CD1c-positive myeloid dendritic cell (primary cell): Measurements from ENCODE around the gene RILPL1.
"Not testable (repeated sequence)": the region's sequence is repeated elsewhere in the genome, so short reads cannot be mapped to it uniquely, and the experiment has no call there.

ENCODE experiments used
- DNase-seq: peaks from one replicate; pipeline ENCODE4 v3.0.0-alpha.2; 2016; ENCODE audit errors: extremely low spot score

Gene RILPL1

DNA sequence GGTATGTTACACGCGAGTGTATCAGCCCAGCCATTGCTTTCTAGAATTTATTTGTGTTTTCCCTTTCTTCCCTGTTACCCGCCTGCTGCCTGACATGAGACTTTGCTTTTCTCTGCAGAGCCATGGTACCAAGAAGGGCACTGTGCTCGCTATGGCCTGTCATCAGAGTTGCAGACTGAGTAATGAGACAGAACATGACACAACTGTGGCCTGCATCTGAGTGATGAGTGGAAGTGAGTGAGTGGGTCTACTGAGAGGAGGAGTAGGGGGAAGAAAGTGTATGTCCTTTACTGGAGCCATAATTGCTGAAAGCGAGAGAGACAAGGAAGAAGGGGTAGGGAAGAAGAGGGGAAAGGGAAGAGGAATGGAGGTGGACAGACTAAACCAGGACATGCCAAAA, 2.9 kb downstream of the RILPL1 start:
- no peak for DNase-seq

DNA sequence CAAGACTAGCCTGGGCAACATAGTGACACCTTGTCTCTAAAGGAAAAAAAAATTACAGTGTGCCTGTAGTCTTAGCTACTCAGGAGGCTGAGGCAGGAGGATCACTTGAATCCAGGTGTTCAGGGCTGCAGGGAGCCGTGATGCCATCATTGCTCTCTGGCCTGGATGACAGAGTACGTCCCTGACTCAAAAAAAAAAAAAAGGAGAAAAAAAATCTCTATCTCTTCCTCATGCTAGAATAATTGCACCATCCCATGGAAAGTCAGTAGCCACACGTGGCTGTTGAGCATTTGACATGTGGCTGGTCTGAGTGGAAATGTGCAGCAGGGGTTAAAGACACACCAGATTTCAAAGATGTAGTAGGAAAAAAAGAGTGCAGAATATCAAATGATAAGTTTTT, 3.8 kb downstream of the RILPL1 start:
- DNase-seq: peak; percentile 6

DNA sequence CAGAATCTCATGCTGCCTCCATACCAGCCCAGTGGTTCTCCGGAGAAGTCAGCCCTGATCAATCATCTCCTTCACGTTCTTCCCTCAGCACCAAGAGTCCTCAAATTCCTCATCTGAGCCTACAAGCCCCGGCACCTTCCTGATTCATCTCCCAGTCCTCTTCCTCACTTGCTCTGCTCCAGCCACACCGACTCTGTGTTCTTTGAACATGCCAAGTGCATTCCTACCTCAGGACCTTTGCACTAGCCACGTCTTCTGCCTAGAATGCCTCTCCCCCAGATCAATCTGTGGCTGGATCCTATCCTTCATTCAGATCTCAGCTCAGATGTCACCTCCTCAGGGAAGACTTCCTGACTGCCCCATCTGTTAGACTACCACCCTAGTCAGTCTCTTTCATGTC, 4.7 kb downstream of the RILPL1 start:
- no peak for DNase-seq

DNA sequence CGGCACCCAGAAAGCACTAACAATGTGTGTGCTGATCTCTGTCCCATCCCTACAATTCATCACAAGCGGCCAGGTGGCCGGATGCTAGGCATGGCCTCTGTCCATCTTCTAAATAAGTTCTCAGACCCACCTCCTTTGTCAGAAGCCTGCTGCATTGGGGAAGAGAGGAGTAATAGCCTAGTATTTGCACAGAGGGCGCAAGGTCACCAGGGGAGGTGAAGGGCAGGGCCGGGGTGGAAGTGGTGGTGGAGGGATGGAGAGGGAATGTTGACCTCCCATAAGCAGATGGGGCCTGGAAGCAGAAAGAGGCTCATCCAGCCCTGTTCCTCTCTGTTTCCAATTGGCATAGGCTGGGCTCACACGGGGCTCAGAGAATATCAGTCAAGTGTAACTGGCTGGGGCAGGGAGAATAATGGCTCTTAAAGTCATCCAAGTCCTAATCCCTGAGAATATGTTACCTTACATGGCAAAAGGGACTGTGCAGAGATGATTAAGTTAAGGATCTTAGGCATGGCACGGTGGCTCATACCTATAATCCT, 6.9 kb downstream of the RILPL1 start:
- no peak for DNase-seq

DNA sequence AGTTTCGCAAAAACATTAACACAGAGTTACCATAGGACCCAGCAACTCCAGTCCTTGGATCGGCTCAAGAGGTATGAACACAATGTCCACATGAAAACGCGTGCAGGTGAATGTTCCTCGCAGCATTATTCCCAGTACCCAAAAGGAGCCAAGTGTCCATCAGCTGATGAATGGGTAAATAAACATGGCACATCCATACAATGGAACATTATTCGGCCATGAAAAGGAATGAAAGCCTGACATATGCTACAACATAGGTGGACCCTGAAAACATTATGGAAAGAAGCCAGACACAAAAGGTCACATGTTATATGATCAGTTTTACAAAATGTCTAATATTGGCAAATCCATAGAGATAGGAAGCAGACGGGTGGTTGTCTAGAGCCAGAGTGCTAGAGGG, 9.1 kb downstream of the RILPL1 start:
- DNase-seq: no peak

DNA sequence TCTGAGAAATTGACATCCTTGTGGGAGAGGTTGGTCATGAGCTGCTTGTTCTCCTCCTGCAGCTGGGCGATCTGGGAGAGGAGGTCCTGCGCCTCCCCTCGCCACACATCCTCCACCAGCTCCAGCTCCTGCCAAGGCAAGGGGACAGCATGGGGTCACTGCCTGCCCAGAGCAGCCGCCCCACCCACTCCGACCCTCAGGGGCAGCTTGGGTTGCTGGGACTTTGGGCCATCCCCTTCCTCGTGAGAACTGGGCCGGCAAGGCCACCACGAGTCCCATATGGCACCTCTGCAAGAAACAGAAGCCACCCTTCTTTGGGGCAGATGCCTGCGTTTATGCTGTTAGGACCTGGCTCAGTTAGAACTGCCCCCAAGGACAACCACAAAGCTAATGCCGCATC, 10.0 kb downstream of the RILPL1 start:
- no peak for DNase-seq

DNA sequence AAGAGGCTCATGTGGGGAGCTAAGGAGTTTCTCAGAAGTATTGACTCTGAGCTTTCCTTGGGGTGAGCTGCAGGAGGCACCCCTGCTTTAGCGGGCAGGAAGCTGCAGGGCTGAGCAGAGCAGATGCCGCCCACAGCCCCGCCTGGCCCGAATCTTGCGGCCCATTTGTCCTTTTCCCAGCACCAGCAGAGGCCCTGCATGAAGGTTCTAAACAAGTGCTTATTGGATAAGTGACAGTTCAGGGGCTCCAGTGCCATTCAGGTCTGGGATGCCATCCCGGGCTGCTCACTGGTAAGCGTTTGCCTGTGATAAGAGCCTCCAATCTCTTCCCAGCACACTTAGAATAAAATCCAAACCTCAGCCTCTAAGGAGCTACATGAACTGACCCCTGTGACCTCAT, 11.4 kb downstream of the RILPL1 start:
- DNase-seq: no peak

DNA sequence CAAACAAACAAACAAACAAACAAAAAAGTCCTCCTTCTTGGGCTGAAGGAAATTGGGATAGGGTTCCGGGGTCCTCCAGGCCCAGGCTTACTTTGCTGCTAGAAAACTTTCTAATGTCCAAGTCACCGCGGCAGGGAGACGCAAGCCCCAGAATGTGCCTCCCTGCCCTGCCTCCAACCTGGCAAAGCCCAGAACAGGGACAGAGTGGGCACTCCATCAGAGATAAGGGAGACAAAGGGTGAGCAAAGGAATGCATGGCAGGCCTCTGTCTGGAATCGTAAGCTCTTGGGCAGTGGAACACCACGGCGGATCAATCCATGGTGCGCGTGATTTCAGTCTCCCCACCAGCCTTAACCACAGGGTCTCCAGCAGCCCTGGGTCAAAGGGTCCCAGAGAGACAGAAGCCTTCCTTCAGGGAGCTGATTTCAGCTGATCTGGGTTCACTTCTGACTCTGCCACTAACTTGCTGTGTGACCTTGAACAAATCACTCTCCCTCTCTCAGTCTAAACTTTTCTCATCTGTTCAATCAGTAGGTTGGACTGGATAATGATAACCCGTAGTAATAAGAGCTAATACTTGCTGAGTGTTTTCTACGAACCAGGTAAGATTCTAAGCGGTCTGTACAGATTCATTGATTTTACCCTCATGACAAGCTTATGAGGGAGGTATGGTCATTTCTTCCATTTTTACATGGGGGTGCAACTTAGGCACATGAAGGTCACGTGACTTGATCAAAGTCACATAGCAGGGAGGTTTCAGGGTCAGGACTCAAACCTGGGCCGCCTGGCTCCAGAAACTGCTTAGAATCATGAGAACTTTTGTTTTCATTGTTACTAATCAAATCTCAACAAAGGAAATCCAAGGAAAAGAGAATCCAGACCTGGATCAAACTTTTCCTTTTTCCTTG, 12.7 kb downstream of the RILPL1 start:
- no peak for DNase-seq

DNA sequence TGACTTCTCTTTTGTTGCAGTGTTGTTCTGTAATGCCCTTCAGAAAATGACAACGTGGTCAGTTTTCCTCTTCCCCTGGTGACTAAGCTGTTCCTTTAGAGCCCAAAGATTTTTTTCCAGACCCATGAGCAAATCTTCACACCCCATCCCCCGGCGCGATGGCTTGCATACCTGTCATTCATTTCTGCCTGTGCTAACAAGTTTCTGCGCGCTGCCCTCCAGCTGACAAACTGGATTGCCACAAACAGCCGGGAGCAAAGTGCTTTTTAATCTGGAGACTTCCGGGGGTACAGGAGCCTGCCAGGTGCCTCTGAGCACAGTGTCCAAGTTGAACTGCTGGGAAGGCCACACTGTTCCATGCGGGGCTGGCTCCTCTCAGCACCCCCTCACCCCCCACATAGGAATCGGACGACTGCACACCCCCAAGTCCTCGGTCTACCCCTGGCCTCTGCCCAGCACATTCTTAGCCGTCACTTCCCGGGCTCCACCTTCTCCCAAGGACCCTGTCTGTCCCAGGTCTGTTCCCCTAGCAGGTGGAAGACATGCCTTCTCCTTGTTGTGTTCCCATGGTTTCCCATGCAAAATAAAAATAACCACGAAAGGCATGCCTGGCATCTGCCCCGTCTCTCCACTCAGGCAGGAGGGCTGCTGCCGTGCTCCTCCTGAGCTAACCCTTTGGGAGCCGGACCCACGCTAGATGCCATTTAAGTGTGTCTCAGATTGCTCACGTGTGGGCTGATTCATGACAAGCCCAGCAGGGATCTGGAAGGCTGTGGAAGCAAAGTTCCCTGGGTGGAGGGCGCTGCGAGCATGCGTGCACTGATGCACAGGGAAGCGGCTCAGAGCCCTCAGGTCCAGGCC, 14.1 kb downstream of the RILPL1 start:
- peak; percentile 23 for DNase-seq

DNA sequence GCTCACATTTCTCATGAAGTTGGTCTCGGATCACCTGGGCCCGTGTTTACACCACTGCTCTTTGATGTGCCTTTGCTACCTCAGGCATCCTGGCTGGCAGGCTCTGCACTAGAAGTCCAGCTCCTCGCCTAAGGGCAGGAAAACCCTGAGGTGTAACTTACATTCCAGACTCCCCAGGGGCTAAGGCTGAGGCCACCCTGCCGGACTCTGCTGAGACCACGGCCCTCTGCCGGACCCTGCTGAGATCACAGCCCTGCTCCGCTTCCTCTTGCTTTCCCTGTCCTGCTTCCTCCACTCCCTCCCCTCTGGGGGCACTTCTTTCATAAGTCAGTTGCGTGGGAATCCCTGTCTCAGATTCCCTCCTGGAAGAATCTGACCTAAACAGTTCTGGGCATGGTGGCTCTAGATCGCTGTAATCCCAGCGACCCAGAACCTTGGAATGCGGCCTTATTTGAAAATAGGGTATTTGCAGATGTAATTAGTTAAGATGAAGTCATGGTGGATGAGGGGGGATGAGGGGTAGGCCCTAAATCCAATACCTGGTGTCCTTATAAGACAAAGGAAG, 17.2 kb downstream of the RILPL1 start:
- DNase-seq: no peak

DNA sequence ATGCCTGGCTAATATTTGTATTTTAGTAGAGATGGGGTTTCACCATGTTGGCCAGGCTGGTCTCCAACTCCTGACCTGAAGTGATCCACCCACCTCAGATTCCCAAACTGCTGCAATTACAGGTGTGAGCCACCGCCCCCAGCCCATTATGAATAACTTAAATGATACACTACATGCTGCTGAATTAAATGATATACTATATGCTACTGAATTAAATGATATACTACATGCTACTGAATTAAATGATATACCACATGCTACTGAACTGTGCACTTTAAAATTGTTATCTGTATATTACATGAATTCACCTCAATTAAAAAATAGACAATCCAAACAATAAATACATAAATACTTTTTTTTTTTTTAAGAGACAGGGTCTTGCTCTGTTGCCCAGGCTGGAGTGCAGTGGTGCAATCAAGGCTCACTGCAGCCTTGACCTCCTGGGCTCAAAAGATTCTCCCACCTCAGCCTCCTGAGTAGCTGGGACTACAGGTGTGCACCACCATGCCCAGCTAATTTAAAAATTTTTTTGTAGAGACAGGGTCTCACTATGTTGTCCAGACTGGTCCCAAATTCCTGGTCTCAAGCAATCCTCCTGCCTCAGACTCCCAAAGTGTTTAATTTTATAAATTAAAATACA, 18.8 kb downstream of the RILPL1 start:
- not testable (repeated sequence) for DNase-seq

DNA sequence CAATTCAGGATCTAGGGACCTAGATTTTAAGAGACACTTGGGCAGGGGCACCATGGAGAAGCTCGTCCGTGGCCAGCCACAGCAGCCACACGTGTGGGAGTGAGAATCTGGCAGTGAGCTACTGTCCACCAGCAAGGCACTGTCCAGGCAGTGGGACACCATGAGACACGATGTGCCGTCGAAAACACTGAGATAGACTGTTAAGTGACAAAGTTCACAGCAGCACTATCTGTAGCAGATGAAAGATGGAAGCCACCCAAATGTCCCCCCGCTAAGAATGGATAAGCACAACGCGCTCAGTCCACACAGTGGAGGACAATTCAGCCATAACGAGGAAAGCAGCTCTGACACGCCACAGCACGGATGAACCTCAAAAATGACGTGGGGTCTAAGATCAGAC, 19.7 kb downstream of the RILPL1 start:
- DNase-seq: no peak

DNA sequence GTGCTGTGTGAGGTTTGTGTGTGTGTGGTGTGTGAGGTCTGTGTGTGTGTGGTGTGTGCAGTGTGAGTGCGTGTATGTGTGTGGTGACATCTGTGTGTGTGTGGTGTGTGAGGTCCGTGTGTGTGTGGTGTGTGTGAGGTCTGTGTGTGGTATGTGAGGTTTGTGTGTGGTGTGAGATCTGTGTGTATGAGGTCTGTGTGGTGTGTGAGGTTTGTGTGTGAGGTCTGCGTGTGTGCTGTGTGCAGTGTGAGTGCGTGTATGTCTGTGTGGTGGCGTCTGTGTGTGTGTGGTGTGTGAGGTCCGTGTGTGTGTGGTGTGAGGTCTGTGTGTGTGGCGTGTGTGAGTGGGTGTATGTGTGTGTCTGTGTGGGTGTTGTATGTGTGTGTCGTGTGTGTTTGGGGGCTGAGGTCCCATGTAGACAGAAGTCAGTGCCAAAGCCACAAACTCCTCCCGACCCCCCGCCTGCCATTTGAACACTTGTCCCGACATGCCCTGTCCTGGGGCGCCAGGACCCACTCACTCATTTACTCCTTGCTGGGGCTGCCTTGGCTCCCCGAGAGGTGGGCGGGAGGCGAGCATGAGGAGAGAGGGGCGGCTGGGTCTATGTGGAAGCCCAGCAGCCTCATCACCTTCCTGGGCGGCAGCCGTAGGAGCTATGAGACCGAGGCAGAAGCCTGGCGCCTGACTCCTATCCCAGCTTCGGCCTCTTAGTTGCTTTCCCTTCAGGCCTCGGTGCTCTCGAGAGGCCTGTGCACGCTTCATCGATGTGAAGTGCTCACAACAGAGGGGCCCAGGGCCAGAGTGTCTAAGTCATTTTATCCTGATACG, 20.5 kb downstream of the RILPL1 start:
- no peak for DNase-seq

DNA sequence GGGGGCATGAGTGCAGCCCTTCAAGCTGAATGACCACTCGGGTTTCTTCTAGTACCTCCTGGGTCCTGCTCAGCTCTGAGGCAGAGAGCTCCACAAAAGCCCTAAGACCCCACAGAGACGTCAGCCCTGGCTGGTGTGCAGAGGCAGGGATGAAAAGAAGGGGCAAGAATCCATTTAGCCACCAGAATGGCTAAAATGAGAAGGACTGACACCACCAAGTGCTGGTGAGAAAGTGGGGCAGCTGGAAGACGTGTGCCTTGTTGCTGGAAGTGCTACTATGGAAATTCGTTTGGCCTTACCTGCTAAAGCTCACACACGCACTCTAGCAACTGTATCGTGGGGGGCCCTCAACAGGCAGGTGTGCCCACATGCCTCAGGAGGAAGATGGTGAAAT, 26.7 kb downstream of the RILPL1 start:
- DNase-seq: no peak

DNA sequence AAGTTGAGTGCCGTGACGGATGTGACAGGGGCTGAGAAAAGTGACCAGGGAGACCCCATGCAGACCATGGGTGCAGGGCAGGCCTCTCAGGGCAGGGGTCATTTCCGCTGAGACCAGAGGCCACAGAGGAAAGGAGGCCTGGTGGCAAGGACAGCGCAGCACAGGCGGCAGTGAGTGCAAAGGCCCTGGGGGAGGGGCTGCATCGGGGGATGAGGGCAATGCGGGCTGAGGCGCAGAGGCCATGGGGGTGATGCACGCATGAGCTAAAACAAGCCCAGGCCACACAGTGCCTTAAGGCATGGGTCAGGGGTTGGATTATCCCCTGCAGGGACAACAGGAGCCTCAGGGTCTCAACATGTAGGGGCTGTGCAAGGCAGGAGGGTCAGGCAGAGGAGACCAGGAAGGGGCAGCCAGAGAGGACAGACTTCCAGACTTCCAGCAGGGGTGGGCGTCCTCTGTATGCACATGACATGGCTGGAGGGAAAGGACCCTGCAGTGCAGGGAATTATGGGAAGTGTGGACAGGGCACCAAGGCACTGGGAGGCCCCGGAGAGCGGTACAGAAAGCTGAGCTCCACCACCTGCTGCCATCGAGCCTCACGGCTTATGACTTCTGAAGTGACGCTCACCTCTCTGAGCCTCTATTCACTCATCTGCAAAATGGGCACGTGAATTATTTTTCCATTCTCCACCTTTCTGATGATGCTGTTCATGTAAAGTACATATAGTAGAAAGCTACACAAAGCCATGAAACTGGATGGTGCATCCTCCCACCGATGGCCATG, 27.3 kb downstream of the RILPL1 start:
- no peak for DNase-seq

DNA sequence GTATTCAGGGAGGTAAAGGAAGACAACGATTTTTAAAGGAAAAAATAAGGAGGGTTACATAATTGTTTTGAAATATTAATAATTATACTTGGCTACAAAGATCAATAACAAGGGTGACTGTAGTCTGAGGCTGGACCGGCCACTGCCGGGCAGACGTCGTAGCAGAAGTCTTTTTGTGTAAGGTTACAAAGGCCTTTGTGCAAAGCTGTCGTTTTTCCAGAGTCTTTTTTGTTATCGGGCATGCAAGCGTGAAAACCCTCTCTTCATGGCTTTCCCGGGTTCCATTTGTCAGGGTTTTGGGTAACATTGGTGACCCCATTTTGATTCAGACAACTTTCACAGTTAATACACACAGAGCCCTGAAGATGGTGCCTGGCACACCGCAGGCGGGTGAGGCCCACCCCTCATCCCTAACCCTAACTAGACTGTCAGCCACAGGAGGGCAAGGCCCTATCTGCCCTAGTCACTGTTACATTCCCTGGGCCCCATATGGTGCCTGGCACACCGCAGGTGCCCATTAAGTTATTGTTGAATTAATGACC, 31.3 kb downstream of the RILPL1 start:
- no peak for DNase-seq

DNA sequence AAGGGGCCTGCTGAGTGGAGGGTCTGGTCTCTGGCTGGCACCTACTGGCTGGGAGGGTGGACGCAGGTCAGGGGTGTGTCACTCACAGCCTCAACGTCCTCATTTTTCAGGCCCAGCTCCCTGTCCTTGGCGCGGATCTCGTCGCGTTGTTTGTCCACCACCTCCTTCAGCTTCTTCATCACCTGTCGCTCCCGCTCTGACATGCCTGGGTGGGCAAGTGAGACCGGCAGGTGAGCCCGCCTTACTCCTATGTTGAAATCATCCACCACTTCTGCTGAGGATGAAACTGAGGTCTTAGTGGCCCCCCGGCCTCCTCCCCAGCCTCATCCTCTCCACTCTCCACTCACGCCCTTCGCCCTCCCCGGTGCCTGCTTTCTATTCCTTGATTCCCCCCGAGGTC, 34.2 kb downstream of the RILPL1 start:
- no peak for DNase-seq

DNA sequence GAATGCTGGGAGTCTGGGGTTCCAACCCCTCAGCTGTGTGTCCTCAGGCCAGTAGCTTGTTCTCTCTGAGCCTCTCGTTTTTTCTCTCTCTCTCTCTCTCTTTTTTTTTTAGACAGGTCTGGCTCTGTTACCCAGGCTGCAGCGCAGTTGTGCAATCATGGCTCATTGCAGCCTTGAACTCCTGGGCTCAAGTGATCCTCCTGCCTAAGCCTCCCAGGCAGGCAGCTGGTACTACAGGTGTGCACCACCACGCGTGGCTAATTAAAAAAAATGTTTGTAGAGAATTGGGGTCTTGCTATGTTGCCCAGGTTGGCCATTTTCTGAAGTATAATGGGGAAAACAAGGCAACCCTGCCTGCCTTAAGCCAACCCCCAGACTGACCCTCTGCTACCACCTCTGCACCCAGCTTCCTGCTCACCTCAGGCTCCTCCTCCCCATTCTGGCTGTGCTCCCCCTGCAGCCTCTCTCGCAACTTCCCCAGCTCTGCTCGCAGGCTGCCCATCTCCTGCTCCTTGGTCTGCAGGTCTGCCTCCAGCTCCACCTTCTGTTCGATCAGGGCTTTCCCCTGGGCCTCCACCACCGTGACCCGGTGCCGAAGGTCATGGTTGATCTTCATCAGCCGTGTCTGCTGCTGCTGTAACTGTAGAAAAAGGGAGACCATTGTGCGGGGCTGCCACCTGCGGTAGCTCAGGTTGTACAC, 35.2 kb downstream of the RILPL1 start:
- no peak for DNase-seq

DNA sequence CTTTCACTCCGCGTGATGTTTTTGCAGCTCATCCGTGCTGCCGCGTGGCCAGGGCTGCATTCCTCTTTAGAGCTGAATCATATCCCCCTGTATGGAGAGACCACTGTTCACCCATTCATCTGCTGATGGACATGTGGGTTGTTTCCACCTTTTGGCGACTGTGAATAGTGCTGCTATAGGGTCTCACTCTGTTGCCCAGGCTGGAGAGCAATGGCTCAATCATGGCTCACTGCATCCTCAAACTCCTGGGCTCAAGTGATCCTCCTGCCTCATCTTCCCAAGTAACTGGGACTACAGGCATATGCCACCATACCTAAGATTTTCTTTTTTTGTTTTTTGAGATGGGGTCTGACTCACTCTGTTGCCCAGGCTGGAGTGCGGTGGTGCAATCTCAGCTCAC, 36.5 kb downstream of the RILPL1 start:
- DNase-seq: no peak
